SU-DHL-6 (cell line): Measurements from ENCODE around the gene ARSA.

Experiments used
- CTCF ChIP-seq: fragments of 200-600 bp; sonication (generic); IDR thresholded peaks from one replicate; pipeline ENCODE4 v1.5.1; 2017; ENCODE audit warnings: antibody characterized with exemption, mild to moderate bottlenecking, low read length, moderate library complexity; ENCODE audit not compliant: insufficient read depth, poor library complexity, severe bottlenecking
- EZH2phosphoT487 ChIP-seq: fragments of 200-600 bp; sonication (generic), shearing (Covaris generic); conservative IDR thresholded peaks from 2 replicates; pipeline ENCODE4 v1.6.1; 2018; ENCODE audit warnings: mild to moderate bottlenecking, antibody characterized with exemption, low read length, moderate library complexity, mixed read lengths

- no peak for TF ChIP-seq CTCF
- TF ChIP-seq EZH2phosphoT487: no peak
These were observed 20.3 kb downstream of the ARSA start for GRCh38 chr22:50607659-50608020.
